SKM-1 (cell line): ENCODE results near the gene INPP4B.
"Not testable (repeated sequence)": the region's sequence is repeated elsewhere in the genome, so short reads cannot be mapped to it uniquely, and the experiment has no call there.

Experiments
- DNase-seq: peaks from one replicate; lab custom pipeline; 2025; ENCODE audit not compliant: unreplicated experiment; lab: John Stamatoyannopoulos, UW

Gene INPP4B

DNA sequence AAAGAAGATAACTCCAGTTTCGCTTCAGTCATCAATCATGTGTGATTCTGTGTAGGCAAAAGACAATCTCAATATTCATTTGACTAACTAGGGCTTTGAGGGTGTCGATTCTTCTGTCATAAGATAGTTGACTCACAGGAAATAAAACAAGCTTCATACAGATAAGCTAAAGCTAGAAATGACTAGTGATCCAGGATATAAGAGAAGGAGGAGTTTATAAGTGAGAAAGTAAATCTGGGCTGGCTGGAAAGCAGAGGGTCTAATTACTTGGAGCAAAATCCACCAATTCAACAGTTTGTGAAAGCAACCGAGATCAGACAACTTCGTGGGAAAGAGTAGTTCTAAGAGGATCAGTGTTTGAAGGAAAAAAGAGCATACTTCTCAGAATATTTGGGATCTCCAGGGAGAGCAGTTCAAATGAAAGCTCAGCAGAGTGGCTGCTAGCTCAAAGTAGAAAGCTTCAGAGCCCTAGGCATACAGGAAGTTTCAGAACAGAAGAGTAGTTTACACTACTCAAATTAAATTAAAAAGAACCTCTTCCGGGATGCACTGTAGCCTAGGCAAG is 429.3 kb downstream of the INPP4B start:
- DNase-seq = no peak

DNA sequence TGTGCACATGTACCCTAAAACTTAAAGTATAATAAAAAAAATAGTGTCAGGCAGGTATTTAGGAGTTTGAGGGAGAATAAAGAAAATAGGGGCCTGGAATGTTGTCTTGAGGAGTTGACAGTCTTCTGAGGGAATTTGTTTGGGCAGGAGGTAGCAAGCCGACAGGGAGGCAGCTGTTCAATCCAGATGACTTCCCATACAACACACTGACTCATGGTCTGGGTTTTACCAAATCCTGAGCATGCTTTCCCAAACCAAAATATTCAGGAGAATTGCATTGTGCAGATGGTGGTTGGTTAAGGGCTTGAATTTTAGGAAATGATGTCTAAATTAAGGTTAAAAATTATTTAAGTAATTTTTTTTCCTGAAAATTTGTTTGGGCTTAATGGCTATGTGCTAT is 430.0 kb downstream of the INPP4B start:
- DNase-seq = no peak

DNA sequence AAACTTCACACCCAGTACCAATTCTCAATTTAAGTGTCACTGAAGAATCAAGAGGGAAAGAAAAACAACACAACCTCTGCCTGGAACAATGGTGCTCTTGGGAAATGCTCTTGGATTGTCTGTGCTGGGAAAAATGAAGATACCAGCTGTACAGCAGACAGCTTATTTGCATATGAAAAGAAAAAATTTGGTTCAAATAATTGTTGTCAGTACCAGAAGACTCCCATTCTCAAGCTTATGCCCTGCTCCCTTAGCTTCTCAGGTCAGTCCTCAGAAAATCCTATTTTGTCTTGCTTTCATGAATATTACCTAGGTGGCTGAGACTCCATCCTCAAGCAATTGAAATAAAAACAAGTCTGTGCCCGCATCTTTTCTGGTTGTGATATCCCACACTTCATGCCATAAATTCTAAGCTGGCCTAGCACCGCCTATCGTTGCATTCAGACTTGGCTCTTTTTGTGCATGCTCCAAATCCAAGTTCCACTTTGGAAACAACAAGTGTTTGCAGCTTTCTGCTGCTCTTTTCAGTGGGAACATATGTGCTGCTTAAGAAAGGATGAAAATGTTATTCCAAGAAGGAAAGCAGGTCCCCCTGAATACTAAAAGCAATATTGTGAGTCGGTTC is 431.6 kb downstream of the INPP4B start:
- no peak for DNase-seq

DNA sequence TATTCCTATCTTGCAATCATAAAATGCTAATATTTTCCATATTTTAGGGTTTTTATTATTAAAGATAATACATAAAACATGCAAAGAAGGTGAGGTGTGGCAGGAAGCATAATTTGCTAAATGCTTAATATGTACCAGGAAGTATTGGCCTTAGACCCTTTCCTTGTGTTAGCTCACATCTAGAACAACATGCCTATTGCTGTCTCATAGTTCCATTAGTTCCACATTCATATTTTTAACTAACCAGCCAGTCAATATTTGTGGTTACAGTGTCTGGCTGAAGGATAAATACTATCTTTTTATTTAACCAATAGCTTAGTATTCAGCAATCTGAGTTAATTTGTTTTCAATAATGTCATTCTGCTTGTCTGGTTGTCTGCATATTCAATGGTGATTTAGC is 432.6 kb downstream of the INPP4B start:
- DNase-seq = no peak

DNA sequence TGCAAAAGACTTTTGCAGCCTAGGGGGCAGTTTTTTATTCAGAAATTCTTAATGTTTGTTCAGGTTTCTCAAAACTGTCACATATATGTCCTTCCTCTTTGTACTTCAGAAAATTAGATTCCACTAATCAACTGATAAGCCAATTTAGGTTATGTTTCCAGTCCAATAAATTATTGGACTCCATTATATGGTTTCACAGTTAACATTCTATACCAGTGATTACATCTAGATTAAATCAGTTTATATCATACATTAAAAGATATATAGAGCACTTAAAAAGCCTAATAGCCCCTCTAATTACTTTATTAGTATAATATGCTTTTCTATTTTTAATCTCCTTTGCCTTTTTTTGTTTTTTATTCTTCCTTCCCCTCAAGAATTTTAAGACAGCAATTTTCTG is 434.1 kb downstream of the INPP4B start:
- no peak for DNase-seq

DNA sequence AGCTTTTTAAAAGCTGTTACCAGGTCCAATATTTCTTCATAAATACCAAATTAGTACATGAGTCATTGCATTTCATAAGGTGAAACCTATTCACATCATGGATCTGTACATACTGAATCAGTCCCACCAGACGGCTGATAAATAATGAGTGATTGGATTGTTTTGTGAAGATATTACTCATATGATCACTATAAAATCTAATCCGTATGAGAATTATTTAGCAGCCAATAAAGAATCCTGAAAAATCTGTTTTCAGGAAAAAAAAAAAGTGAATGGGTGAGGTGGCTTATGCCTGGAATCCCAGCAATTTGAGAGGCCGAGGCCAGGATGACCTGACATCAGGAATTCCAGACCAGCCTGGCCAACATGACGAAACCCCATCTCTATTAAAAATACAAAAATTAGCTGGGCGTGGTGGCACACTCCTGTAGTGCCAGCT is 438.1 kb downstream of the INPP4B start:
- DNase-seq = no peak

DNA sequence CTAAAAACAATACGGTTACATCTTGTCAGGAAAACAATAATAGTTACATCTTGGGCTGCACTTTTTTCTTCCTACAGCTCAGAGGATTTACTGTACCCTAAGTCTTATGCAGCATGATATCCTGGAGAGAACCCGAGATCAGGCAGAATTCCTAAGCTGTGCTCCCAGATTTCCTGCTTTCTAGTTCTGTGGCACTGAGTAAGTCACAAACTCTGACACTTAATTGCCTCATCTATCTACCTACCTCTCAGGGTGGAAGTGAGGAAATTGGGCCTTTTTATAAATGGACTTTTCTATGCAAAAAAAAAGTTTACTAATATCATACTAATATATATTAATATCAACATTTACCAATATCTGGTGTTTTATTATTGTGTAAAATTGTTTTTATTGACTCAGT is 438.5 kb downstream of the INPP4B start:
- DNase-seq = no peak

DNA sequence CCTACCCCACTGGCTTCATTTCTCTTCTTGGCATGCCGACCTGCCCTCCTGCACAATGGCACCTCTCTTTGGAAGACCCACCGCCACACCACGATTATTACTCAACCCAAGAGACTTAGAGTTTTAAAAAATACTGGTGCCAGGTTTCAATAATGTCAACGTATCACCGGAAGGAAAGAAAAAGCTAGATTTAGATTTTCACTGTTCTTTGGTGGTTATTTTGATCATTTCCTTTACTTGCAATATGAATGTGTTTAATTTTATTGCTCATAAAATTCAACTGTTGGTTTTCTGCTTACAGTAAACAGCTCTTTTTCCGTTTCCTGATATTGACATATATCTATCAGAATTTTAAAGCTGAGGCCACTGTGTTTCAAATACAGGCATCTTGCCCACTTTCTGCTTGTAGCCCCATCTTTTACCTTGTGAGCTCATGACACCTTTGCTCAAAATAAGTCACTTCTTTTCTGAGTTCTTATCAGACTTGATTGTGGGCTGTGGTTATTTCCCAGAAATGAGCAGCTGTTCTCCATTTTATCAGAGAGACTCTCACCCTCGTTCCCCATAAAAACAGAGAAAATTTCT is 439.1 kb downstream of the INPP4B start:
- no peak for DNase-seq

DNA sequence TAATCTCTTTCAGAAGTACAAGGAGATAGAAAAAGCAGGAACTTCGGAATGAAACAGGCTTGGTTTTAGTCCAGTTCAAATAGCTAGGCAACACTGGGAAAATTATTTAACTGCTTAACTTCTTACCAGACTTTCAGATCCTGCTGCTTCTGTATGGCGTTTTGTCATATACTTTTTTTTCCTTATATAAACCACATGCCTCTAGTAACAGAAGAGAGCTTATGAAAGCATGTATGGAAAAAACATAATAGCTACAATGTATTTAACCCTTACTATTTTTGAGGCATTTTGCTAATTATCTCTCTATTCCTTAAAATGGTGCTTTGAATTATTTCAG is 439.6 kb downstream of the INPP4B start:
- DNase-seq = no peak

DNA sequence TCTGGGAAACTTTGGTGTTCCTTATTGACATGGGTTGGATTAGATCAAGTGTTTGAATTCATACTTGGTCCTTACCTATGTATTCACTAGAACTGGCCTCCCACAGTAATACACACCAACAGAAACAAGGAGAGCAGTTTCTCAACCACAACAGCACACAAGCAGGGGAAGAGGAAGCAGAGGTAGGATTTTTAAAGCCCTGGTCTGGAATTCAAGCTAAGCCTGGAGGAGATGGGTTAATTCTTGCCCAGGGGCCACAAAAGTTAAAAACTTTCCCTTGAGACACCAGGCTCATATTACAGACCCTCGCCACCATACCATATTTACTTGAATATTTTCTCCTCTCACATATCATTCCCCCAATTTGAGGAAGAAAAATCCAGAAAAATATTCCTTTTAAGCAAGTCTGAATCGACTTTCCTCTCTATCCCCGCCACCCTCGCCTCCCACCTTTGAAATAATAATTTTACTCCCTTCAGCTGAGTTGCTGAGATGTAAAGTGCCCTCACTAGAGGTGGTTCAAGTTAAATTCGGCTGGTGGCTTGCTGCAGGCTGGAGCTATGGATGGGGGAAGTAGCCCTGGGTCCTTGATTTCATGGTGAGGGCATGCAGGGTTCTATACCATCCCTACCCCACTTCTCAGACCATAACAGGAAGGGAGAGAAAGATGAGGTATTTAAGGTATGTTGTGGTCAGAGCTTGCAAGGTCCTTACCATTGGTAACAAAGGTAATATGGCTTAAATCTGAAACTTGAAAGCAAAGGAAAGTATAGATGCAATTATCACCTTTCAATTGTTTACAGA is 440.2 kb downstream of the INPP4B start:
- peak; percentile 58 for DNase-seq

DNA sequence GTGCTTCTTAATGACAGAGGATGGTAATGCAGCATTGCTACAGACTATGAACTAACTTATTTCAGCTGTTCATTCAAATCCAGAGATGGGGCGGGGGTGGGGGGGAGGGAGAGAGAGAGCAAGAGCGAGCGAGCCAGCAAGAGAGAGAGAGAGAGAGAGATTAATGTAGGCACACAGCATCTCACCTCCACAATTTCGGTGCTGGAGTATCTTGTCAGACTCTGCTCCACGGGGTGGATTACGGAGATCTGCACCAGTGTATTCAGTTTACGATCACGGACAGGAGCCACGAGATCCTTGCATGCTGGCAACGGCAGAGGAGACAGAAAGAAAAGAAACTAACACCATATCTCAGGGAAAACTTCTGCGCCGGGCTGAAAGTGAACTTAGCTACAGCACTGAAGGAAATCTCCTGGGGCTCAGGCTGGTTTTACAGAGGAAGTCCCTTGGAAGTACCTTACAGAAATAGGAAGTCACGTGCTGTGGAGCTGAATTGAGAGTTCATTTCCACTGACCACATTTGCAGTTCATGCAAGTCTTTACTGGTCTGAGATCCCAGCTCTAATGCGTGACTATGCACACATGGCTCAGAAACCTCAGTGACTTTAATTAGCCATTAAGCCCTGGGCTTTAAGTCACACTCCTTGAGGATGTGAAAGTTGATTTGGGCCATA is 440.9 kb downstream of the INPP4B start:
- peak; percentile 88 for DNase-seq

DNA sequence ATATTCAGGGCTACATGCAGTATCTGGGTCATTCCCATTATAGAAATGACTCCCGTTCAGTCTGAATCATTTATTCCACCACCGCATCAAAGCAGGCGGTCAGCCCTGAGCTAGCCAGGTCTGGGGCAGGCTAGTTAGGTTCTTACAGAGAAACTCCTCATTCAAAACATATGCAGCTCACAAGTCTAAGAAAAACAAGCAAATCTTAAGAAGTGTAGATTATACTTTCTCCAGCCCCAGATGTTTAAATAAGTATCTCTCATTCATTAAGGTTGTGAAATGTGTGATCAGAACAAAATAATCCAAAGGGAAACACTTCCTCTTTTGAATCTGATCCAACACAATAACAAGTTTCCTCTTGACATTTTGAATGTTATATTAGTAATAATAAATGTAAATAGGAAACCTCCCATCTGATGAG is 441.9 kb downstream of the INPP4B start:
- DNase-seq = peak; percentile 55

DNA sequence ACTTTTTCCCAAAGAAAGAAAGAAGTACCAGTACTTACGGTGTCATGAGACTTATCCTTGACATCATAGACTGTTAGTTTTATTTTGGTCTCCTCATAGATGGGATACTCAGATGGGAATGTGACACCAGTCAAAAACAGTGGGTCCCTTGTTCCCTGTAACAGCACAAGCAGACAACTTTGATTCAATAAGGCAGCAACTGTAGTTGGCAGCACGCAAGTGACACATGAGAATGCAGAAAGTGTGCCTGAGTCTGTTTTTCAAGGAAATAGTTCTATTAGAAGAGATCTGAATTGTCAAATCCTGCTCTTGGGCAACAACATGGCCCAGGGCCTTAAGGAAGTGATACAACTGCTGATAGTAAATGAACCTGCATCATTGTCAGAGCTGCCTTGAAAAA is 443.2 kb downstream of the INPP4B start:
- DNase-seq = peak; percentile 8

DNA sequence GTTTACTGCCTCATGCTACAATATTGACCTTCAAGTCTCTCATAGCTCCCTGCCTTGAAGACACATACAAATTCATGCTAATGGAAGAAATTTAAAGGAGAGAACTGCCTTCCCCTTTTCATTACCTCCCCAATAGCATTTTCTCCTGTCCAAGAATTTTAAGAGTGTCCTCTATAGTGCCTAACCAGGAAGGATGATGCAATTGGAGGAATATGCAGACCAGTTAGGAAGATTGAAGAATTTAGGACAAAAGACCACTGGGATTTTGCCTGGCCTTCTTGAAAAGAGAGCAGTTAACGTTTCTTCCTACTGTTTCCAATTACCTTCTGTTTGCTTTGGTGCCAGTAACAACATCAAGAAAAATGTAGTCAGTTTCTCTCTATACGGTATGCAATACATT is 443.9 kb downstream of the INPP4B start:
- no peak for DNase-seq

DNA sequence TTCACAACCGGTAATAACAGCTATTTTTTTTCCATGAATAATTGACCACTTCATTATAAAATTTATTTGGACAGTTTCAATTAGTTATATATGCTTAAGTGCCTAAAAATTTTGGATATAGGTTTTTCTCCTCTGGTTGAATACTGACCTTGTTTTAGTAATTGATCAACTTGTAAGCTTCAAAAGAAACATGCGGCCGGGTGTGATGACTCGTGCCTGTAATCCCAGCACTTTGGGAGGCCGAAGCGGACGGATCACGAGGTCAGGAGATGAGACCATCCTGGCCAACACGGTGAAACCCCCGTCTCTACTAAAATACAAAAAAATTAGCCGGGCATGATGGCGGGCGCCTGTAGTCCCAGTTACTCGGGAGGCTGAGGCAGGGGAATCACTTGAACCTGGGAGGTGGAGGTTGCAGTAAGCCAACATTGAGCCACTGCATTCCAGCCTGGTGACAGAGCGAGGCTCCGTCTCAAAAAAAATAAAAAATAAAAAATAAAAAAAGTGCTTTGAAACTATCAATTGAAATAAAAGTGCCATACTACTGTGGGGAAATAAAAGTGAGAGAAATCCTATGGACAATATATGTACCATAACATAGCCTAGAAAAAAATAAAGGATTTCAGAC is 448.6 kb downstream of the INPP4B start:
- not testable (repeated sequence) for DNase-seq

DNA sequence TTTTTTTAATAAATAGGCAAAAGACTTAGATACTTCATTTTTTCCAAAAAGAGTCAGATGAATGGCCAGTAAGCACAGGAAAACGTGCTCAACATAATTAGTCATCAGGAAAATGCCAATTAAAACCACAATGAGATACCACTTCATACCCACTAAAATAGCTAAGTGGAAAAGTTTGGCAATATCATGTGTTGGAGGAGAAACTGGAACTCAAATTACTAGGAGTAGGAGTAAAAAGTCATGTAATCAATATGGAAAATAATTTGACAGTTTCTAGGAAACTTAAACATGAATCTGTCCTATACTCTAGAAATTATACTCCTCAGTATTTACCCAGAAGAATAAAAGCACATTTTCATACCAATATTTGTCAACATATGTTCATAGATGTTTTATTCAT is 449.8 kb downstream of the INPP4B start:
- DNase-seq = no peak

DNA sequence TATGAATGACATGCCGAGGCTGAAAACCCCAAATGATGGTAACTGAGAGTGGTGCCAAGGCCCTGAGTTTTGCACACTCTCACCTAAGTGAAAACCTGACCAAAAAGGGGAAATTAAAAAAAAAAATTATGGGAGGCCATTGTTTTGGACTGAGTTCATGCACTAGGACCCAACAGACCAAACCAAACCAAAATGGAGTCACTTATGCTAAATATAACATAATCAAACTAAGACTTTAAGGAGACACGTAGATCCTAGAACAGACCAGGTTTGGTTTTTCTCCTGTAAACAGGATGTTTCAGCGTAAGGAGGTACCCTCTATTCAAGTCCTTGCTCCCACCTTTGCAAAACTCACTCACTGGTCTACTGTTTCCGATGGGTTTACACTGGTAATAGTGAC is 453.0 kb downstream of the INPP4B start:
- no peak for DNase-seq

DNA sequence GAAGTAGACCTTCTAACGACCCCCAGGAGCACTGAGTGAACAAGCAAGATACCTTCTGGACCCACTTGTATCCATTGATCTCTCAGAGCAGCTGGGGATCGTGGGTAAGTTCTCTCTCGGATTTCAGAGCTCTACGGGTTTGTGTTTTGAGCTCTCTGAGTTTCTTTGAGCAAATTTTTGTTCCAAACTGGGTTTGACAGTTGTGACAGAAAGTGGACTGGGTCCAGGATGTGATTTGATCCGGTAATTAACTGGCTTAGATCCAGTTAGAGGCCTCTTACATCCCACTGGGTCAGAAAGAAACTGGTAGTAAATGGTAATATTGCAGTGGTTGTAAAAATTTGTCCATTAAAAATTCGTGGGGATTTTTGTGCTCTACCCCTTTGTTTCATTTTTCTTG is 459.2 kb downstream of the INPP4B start:
- no peak for DNase-seq

DNA sequence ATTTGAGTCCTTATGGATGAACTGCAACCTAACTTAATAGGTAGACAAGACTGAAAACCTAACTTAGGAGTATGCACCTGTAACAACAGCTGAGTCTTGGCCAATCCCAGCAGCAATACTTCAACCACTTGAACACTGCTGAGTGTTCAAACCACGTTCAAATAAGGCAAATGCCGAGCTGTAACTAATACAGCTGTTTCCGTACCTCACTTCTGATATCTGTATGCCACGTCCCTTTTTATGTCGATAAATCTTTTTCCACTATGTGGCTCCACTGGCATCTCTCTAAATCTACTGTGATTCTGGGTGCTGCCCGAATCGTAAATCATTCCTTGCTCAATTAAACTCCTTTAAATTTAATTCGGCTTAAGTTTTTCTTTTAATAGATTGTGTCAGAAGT is 459.7 kb downstream of the INPP4B start:
- DNase-seq = no peak

DNA sequence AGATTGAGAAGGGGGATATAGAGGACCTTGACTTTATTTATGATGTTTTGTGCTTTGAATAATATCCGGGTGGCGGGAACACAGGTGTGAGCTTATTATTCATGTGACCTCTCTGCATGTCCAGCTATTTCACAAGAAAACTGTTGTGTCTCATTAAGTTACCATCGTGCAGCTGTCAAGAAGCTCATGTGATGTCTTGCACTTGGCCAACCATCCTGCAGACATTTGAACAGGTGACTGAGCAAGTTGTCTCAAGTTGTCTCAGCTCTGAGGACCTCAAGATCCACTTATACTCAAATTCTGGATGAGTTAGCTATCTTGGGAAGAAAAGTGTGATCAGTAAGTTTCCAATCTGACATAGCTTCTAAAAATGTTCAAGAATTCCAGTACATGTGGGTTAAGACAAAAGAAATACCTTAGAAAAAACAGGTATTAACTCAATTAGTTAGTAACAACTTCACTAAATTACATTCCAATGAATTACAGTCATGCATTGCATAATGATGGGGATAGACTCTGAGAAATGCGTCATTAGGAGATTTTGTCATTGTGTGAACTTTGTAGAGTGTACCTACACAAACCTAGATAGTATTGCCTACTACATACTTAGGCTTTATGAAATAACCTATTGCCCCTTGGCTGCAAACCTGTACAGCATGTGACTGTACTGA is 462.2 kb downstream of the INPP4B start:
- DNase-seq = no peak

DNA sequence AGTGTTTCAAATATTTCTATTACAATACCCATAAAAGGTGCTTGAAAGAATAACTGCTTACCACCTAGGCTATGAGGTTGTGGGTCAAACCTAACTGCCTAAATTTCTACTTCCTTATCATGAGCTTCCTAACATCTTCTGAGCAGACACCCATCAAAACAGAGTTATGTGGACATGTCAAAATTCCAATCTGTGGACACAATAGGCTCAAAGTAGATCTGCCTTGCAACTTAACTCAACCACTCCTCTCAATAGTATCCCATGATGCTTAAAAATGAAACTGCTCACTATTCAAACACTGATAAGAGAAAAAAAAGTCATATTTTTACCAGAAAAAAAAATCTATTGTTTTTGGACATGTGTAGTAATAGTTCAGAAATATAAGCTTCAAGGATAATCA is 462.7 kb downstream of the INPP4B start:
- no peak for DNase-seq
